ENCODE data around the gene GGT5.
"Not testable (repeated sequence)": the region's sequence is repeated elsewhere in the genome, so short reads cannot be mapped to it uniquely, and the experiment has no call there.

GGT5 gene

DNA sequence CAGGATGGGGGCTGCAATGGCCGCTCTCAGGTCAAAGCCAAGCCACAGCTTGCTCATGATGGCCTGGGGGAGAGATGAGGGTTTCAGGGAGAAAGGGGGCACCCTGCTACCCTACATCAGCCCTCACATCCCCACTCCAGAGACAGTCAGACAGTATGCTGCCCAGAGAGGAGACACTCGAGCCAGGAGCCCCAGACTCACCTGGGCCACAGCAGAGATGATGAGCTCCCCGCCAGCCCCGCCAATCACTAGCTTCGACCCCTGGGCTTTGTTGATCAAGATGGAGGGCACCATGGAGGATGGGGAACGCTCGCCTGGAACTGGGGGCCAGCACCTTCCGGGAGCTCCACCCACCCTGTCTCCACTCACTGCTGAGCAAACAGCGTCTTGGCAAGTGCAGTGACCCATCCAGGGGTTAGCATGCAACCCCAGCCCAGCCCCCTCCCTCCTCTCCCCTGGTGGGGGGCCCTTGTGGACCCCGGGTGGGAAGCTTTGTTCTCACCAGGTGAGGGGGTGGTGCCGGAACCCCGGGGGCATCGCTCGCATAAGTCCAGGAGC, 19.8 kb downstream of the GGT5 start:
- H3K9me3 ChIP-seq (ENCODE audit: low read depth, low read length), result no peaks in the 10 kb centered on the region
- H3K36me3 ChIP-seq (ENCODE audit: insufficient read depth, low read length), result no peaks in the 10 kb centered on the region
- H3K27ac ChIP-seq, result no peak overlapping the region
- no peak for DNase-seq (ENCODE audit: low read depth, low spot score)
- no peak overlapping the region for H3K4me3 ChIP-seq
- TF ChIP-seq EZH2 (IDR thresholded peaks at IDR 0.05) (no peak), FOXP2 (optimal IDR thresholded peaks at IDR 0.05; ENCODE audit: control extremely low read depth, extremely low read length, insufficient read depth) (no peak), POLR2AphosphoS5 (IDR thresholded peaks at IDR 0.05; ENCODE audit: borderline replicate concordance, low read depth, low read length) (no peak)
- H3K9ac ChIP-seq (ENCODE audit: insufficient read length), result no peak overlapping the region

DNA sequence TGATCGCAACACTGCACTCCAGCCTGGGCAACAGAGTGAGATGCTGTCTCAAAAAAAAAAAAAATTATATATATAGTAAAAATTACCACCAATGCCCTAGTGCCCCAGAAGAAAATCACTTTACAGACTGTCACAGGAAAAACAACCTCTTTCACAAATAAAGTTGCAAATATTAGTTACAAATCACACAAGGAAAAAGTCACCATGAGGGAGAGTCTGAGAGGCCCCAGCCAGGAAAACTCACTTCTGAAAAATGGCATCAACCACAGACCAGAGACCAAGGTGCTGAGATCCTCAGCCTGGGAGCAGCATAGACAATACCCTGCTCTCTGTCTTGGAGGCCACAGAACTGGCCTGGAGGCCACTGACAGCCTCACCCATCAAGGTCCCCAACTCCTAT, 20.4 kb downstream of the GGT5 start:
- Histone ChIP-seq H3K36me3 (ENCODE audit: insufficient read depth, low read length) (no peaks in the 10 kb centered on the region), H3K4me3 (no peak overlapping the region), H3K9me3 (ENCODE audit: low read depth, low read length) (no peaks in the 10 kb centered on the region), H3K27ac (no peak overlapping the region), H3K9ac (ENCODE audit: insufficient read length) (no peak overlapping the region)
- no peak for TF ChIP-seq EZH2 (IDR thresholded peaks at IDR 0.05)
- TF ChIP-seq FOXP2 (optimal IDR thresholded peaks at IDR 0.05; ENCODE audit: control extremely low read depth, extremely low read length, insufficient read depth), result no peak
- TF ChIP-seq POLR2AphosphoS5 (IDR thresholded peaks at IDR 0.05; ENCODE audit: borderline replicate concordance, low read depth, low read length), result no peak
- no peak for DNase-seq (ENCODE audit: low read depth, low spot score)

DNA sequence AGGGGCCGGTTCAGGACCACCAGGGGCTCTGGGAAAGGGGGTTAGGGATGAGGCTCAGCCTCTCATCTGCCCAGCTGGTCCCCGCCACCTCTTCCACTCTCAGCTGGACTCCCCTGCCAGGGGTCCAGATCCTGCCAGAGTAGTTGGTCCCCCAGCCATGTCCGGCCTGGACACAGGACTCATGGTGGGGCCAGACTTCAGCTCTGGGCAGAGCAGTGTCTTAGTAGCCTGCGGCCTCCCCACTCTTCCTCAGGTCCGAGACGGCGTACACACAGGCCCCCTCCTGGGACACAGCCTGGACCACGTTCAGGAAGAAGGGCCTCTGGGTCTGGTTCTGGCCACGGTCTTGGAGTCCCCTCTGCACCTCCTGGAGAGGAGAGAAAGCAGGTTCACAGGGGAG, 25.1 kb downstream of the GGT5 start:
- no peak for DNase-seq (ENCODE audit: low read depth, low spot score)
- H3K4me3 ChIP-seq, result no peak overlapping the region

DNA sequence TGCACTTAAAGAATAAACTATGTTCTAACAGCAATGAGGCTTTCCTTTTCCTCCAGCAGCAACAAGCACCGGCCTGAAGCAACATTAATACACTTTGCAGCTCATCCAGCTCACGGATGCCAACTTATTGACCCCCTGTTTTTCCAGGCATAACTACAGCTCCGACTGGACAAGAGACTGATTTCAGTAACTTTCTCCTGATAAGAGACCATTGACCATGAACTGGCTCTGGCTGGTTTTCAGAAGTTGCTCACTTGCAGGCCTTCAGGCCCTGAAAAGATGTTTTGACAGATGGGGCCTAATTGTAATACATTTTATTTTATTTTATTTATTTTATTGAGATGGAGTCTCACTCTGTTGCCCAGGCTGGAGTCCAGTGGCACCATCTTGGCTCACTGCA, 27.5 kb downstream of the GGT5 start:
- TF ChIP-seq FOXP2 (optimal IDR thresholded peaks at IDR 0.05; ENCODE audit: control extremely low read depth, extremely low read length, insufficient read depth) (no peak), POLR2AphosphoS5 (IDR thresholded peaks at IDR 0.05; ENCODE audit: borderline replicate concordance, low read depth, low read length) (no peak), EZH2 (IDR thresholded peaks at IDR 0.05) (no peak)
- DNase-seq (ENCODE audit: low read depth, low spot score), result no peak
- no peak overlapping the region for H3K9ac ChIP-seq (ENCODE audit: insufficient read length)
- H3K27ac ChIP-seq, result no peak overlapping the region
- H3K9me3 ChIP-seq (ENCODE audit: low read depth, low read length), result no peaks in the 10 kb centered on the region
- H3K36me3 ChIP-seq (ENCODE audit: insufficient read depth, low read length), result no peaks in the 10 kb centered on the region
- no peak overlapping the region for H3K4me3 ChIP-seq

More for the DNA sequence above, 25.1 kb downstream of the GGT5 start:
- no peak overlapping the region for H3K27ac ChIP-seq
- no peak overlapping the region for H3K9ac ChIP-seq (ENCODE audit: insufficient read length)
- H3K9me3 ChIP-seq (ENCODE audit: low read depth, low read length), result no peaks in the 10 kb centered on the region
- no peaks in the 10 kb centered on the region for H3K36me3 ChIP-seq (ENCODE audit: insufficient read depth, low read length)
- TF ChIP-seq FOXP2 (optimal IDR thresholded peaks at IDR 0.05; ENCODE audit: control extremely low read depth, extremely low read length, insufficient read depth) (no peak), POLR2AphosphoS5 (IDR thresholded peaks at IDR 0.05; ENCODE audit: borderline replicate concordance, low read depth, low read length) (no peak), EZH2 (IDR thresholded peaks at IDR 0.05) (no peak)

DNA sequence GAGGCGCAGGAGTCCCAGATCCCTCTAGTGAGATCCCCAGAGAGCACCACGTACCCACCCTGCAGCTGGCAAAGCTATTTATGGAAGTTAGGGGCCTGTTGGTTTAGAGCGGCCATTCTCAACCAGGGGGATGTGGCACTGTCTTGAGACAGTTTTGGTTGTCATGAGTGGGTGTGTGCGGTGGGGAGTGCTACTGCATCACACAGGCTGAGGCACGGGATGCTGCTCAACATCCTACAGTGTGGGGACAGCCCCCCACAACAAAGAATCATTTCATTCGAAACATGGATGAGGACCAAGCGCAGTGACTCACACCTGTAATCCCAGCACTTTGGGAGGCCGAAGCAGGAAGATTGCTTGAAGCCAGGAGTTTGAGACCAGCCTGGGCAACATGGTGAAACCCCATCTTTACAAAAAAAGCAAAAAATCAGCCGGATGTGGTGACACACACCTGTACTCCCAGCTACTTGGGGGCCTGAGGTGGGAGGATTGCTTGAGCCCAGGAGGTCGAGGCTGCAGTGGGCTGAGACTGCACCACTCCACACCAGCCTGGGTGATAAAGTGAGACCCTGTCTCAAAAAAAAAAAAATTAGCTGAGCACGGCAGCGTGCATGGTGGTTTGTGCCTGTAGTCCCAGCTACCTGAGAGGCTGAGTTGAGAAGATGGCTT, 28.2 kb downstream of the GGT5 start:
- no peak for TF ChIP-seq POLR2AphosphoS5 (IDR thresholded peaks at IDR 0.05; ENCODE audit: borderline replicate concordance, low read depth, low read length)
- TF ChIP-seq FOXP2 (optimal IDR thresholded peaks at IDR 0.05; ENCODE audit: control extremely low read depth, extremely low read length, insufficient read depth), result no peak
- no peak for TF ChIP-seq EZH2 (IDR thresholded peaks at IDR 0.05)
- H3K4me3 ChIP-seq, result no peak overlapping the region
- no peak overlapping the region for H3K27ac ChIP-seq
- no peak for DNase-seq (ENCODE audit: low read depth, low spot score)
- no peak overlapping the region for H3K9ac ChIP-seq (ENCODE audit: insufficient read length)
- no peaks in the 10 kb centered on the region for H3K36me3 ChIP-seq (ENCODE audit: insufficient read depth, low read length)
- H3K9me3 ChIP-seq (ENCODE audit: low read depth, low read length), result no peaks in the 10 kb centered on the region

DNA sequence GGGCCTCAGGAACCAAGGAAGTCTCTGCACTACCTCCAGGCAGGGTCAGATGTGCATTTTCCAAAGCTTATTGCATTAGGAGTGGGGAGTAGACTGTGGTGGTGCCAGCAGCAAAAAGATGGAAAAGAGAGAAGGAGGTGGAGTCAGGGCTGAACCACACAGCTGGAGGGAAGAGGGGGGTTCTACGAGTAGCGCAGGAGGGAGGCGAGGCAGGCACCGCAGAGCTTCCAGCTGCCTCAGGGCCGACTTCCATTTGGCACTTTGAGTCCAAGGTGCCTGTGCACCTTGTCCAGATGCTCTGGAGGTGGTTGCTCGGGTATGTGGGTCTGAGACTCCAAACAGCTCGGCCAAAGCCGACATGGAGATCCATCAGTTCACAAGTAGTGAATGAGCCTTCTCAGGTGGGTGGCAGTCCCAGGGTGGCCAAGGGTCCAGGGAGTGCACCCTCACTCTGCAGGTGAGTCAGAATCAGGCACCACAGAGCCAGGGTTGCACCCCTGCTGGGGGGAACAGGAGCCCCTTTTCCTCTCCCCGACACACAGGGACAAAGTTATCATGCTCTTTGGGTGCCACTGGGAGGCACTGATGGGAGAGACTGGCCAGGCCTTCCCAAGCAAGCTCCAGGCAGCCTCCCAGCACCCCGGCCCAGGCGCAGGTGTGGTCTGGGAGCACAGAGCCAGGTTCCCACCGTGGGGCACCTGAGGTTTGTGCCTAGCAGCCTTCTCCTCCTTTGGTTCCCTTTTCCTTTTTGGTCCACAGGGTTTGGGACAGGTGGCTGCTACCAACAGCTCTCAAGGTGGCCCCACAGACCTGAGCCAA, 30.2 kb downstream of the GGT5 start:
- Histone ChIP-seq H3K36me3 (ENCODE audit: insufficient read depth, low read length) (no peaks in the 10 kb centered on the region), H3K27ac (no peak overlapping the region), H3K9ac (ENCODE audit: insufficient read length) (no peak overlapping the region), H3K9me3 (ENCODE audit: low read depth, low read length) (no peaks in the 10 kb centered on the region), H3K4me3 (no peak overlapping the region)
- DNase-seq (ENCODE audit: low read depth, low spot score), result no peak
- TF ChIP-seq EZH2 (IDR thresholded peaks at IDR 0.05) (no peak), FOXP2 (optimal IDR thresholded peaks at IDR 0.05; ENCODE audit: control extremely low read depth, extremely low read length, insufficient read depth) (no peak), POLR2AphosphoS5 (IDR thresholded peaks at IDR 0.05; ENCODE audit: borderline replicate concordance, low read depth, low read length) (no peak)

DNA sequence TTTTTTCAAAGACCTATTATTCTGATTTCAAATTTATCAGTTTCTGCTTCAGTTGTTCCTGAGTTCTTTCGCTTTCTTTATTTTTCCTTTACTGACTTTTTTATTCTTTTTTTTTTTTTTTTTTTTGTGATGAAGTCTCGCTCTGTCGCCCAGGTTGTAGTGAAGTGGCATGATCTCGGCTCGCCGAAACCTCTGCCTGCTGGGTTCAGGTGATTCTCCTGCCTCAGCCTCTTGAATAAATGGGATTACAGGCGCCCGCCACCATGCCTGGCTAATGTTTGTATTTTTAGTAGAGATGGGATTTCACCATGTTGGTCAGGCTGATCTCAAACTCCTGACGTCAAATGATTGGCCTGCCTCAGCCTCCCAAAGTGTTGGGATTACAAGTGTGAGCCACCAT, 31.8 kb downstream of the GGT5 start:
- H3K9me3 ChIP-seq (ENCODE audit: low read depth, low read length); H3K27ac ChIP-seq; H3K36me3 ChIP-seq (ENCODE audit: insufficient read depth, low read length); H3K9ac ChIP-seq (ENCODE audit: insufficient read length); DNase-seq (ENCODE audit: low read depth, low spot score); H3K4me3 ChIP-seq: not testable (repeated sequence)

DNA sequence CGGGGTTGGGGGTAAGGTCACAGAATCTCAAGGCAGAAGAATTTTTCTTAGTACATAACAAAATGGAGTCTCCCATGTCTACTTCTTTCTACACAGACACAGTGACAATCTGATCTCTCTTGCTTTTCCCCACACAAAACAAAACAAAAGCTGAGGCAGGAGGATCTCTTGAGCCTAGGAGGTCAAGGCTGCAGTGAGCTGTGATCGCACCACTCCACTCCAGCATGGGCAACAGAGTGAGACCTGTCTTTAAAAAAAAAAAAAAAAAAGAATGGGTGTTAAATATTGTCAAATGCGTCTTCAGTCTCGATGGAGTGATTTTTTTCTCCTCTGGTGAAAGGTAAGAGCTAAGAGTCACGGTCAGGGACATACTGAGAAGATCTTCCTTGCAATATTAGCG, 33.2 kb downstream of the GGT5 start:
- not testable (repeated sequence) for DNase-seq (ENCODE audit: low read depth, low spot score); H3K36me3 ChIP-seq (ENCODE audit: insufficient read depth, low read length); H3K9me3 ChIP-seq (ENCODE audit: low read depth, low read length); H3K4me3 ChIP-seq; H3K9ac ChIP-seq (ENCODE audit: insufficient read length); H3K27ac ChIP-seq

DNA sequence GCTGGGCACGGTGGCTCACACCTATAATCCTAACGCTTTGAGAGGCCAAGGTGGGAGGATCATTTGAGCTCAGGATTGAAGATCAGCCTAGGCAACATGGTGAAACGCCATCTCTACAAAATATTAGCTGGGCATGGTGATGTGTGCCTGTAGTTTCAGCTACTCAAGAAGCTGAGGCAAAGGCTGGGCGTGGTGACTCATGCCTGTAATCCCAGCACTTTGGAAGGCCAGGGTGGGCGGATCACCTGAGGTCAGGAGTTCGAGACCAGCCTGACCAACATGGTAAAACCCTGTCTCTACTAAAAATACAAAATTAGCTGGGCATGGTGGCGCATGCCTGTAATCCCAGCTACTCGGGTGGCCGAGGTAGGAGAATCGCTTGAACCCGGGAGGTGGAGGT, 34.5 kb downstream of the GGT5 start:
- H3K36me3 ChIP-seq (ENCODE audit: insufficient read depth, low read length); H3K27ac ChIP-seq; H3K4me3 ChIP-seq; DNase-seq (ENCODE audit: low read depth, low spot score); H3K9me3 ChIP-seq (ENCODE audit: low read depth, low read length); H3K9ac ChIP-seq (ENCODE audit: insufficient read length): not testable (repeated sequence)
